Urothelium cell line (cell line): ENCODE measurements around the gene UBC.
A peak's percentile ranks its signal among the peaks of the same experiment; 100 is the strongest.
"Not testable (repeated sequence)": the region's sequence is repeated elsewhere in the genome, so short reads cannot be mapped to it uniquely, and the experiment has no call there.

Experiments
- DNase-seq: peaks from one replicate; pipeline ENCODE4 v3.0.0; 2011; ENCODE audit warnings: low spot score, mixed read lengths
- FAIRE-seq: peaks from 2 replicates; lab custom pipeline; 2011; peaks lifted over from hg19 to GRCh38; lab: Jason Lieb, UNC

UBC gene

GRCh38 chr12:124931528-124931927 lies 17.1 kb upstream of the UBC start:
- not testable (repeated sequence) for FAIRE-seq, DNase-seq

GRCh38 chr12:124930586-124930985 lies 16.1 kb upstream of the UBC start:
- DNase-seq (no peak), FAIRE-seq (no peak)

GRCh38 chr12:124929649-124930419 lies 15.4 kb upstream of the UBC start:
- FAIRE-seq, result no peak
- no peak for DNase-seq

- DNase-seq, result no peak
- FAIRE-seq, result no peak
These were observed 14.6 kb upstream of the UBC start for GRCh38 chr12:124928912-124929530.

GRCh38 chr12:124928095-124928911 lies 13.9 kb upstream of the UBC start:
- peak; percentile 88 for DNase-seq
- no peak for FAIRE-seq

- peak; percentile 81 for DNase-seq
- FAIRE-seq, result no peak
These were observed 13.0 kb upstream of the UBC start for GRCh38 chr12:124927201-124928094.

- FAIRE-seq, DNase-seq: not testable (repeated sequence)
These were observed 11.3 kb upstream of the UBC start for GRCh38 chr12:124925782-124926181.

GRCh38 chr12:124925117-124925516 lies 10.7 kb upstream of the UBC start:
- FAIRE-seq (no peak), DNase-seq (no peak)

- FAIRE-seq (no peak), DNase-seq (no peak)
These were observed 9.7 kb upstream of the UBC start for GRCh38 chr12:124923905-124924734.

GRCh38 chr12:124921200-124922031 lies 7.0 kb upstream of the UBC start:
- DNase-seq (no peak), FAIRE-seq (no peak)

GRCh38 chr12:124920353-124920935 lies 6.0 kb upstream of the UBC start:
- DNase-seq (no peak), FAIRE-seq (no peak)

GRCh38 chr12:124919521-124920352 lies 5.3 kb upstream of the UBC start:
- DNase-seq (no peak), FAIRE-seq (no peak)

GRCh38 chr12:124918622-124918988 lies 4.2 kb upstream of the UBC start:
- not testable (repeated sequence) for DNase-seq, FAIRE-seq

GRCh38 chr12:124917841-124918621 lies 3.6 kb upstream of the UBC start:
- DNase-seq, result no peak
- no peak for FAIRE-seq

GRCh38 chr12:124917135-124917840 lies 2.8 kb upstream of the UBC start:
- peak; percentile 87 for DNase-seq
- FAIRE-seq, result no peak
